ENCODE measurements around the gene XPR1. TPM values are rescaled to one million over a fixed set of nuclear protein-coding genes. Genes with fewer than 3 reads are reported as not detected.

Gene XPR1
- total RNA-seq, 1 experiment from 2014 or later, result 19.9 TPM

- BruUV-seq (replicated peaks), result no TSS peak
- ATAC-seq (no peak), DNase-seq (ENCODE audit: low read depth, low spot score) (no peak)
- no peak overlapping the region for H3K4me2 ChIP-seq (ENCODE audit: low read length)
- ChIA-PET CTCF (no interaction called here), POLR2A (no interaction called here), RAD21 (ENCODE audit: low non-redundant PET in 1 of 2, low total read pairs in 2 of 2, uncharacterized antibody in 2 of 2, unreplicated experiment in 2 of 2) (no interaction called here)
- TF ChIP-seq YY1 (IDR thresholded peaks at IDR 0.05; ENCODE audit: extremely low read depth, insufficient replicate concordance, low read depth, low read length) (no peak), ELF1 (IDR thresholded peaks at IDR 0.05; ENCODE audit: borderline replicate concordance, low read depth) (no peak), TCF7L2 (IDR thresholded peaks at IDR 0.05; ENCODE audit: borderline replicate concordance, extremely low read depth, insufficient read depth, insufficient read length) (no peak), MAX (IDR thresholded peaks at IDR 0.05) (no peak), CEBPB (IDR thresholded peaks at IDR 0.05; ENCODE audit: low read depth) (no peak), RAD21 (IDR thresholded peaks at IDR 0.05; ENCODE audit: low read depth) (no peak), EZH2phosphoT487 (IDR thresholded peaks at IDR 0.05; ENCODE audit: borderline replicate concordance) (no peak), ATF3 (IDR thresholded peaks at IDR 0.05) (no peak), ZNF274 (IDR thresholded peaks at IDR 0.05; ENCODE audit: low read depth, low read length) (no peak), SP1 (IDR thresholded peaks at IDR 0.05; ENCODE audit: low read depth) (no peak), SRF (IDR thresholded peaks at IDR 0.05; ENCODE audit: low read depth) (no peak), POLR2A (IDR thresholded peaks at IDR 0.05; ENCODE audit: borderline replicate concordance, extremely low read depth, insufficient read depth, insufficient read length) (no peak), ZBTB33 (IDR thresholded peaks at IDR 0.05; ENCODE audit: extremely low read depth, insufficient replicate concordance, low read length) (no peak), POLR2AphosphoS5 (IDR thresholded peaks at IDR 0.05; ENCODE audit: low read depth, low read length) (no peak), SIN3A (IDR thresholded peaks at IDR 0.05; ENCODE audit: low read depth) (no peak), ZFX (IDR thresholded peaks at IDR 0.05) (no peak)
- H3K9me2 ChIP-seq (ENCODE audit: insufficient read depth), result no peaks in the 10 kb centered on the region
- peaks cover 0 to under 1% of the 10 kb centered on the region in 2 experiments; a peak in 1 of 4 replicates for H3K4me1 ChIP-seq (ENCODE audit: control insufficient read depth in 1 of 2, insufficient read depth in 2 of 2, low read length in 2 of 2)
- H3K4me3 ChIP-seq (replicated peaks in 1 of 2; ENCODE audit: low read depth in 1 of 2, low read length in 2 of 2), result no peak overlapping the region
- H3K36me3 ChIP-seq (ENCODE audit: control insufficient read depth in 1 of 2, insufficient read depth in 2 of 2, low read length in 2 of 2), result no peaks in the 10 kb centered on the region
- H3K9ac ChIP-seq (ENCODE audit: low read length), result no peak overlapping the region
- H3K9me3 ChIP-seq (ENCODE audit: control insufficient read depth in 1 of 2, insufficient read depth in 1 of 2, low read depth in 1 of 2, low read length in 2 of 2), result no peaks in the 10 kb centered on the region
- no peaks in the 10 kb centered on the region for H4K20me1 ChIP-seq (ENCODE audit: insufficient read depth)
- H3K27me3 ChIP-seq (ENCODE audit: insufficient read depth, low read length), result no peaks in the 10 kb centered on the region
- intact Hi-C loops (cut with micrococcal nuclease), result no loop called here
- H3K27ac ChIP-seq (ENCODE audit: low read depth, low read length), result no peak overlapping the region
- H3K79me2 ChIP-seq (ENCODE audit: insufficient read depth, low read length), result no peaks in the 10 kb centered on the region
- H2AFZ ChIP-seq (ENCODE audit: low read depth, low read length, poor library complexity, severe bottlenecking), result no peak overlapping the region
Observed at GRCh38 chr1:180786624-180787023, 154.8 kb downstream of the XPR1 start.

All from HCT116 (cell line).